NCI-H446 (cell line): ENCODE measurements around the gene MED29.
"Not testable (repeated sequence)": the region's sequence is repeated elsewhere in the genome, so short reads cannot be mapped to it uniquely, and the experiment has no call there.

Experiments
- DNase-seq, 2 experiments: peaks; one replicate each; lab custom pipeline; 2025; lab: John Stamatoyannopoulos, UW

The MED29 gene

GRCh38 chr19:39372047-39372802 lies 19.0 kb upstream of the MED29 start:
- no peak for DNase-seq

- DNase-seq = no peak
Observed at GRCh38 chr19:39372941-39373340, 18.2 kb upstream of the MED29 start.

DNA sequence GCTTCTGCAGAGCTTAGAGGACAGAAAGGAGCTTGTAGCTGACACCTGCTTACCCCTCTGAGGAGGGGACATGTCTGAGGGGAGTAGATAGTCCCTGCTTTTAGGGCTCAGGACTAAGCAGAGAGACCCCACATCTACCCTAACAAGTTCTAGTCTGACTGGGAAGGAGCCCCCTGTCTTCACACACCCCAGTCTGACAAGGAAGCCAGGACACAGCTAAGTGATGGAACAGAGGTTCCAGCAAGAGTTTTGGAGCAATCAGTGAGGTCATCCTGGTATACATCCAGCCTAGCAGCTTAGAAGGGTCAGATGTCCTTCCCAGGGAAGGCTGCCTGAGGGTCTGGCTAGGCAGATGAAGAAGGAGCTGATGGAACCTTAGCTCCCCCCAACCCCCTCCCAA lies 15.2 kb upstream of the MED29 start:
- no peak for DNase-seq

GRCh38 chr19:39377373-39378362 lies 13.5 kb upstream of the MED29 start:
- no peak for DNase-seq

GRCh38 chr19:39379366-39379765 lies 11.8 kb upstream of the MED29 start:
- not testable (repeated sequence) for DNase-seq

- no peak for DNase-seq
Observed at GRCh38 chr19:39379865-39380396, 11.2 kb upstream of the MED29 start.

DNA sequence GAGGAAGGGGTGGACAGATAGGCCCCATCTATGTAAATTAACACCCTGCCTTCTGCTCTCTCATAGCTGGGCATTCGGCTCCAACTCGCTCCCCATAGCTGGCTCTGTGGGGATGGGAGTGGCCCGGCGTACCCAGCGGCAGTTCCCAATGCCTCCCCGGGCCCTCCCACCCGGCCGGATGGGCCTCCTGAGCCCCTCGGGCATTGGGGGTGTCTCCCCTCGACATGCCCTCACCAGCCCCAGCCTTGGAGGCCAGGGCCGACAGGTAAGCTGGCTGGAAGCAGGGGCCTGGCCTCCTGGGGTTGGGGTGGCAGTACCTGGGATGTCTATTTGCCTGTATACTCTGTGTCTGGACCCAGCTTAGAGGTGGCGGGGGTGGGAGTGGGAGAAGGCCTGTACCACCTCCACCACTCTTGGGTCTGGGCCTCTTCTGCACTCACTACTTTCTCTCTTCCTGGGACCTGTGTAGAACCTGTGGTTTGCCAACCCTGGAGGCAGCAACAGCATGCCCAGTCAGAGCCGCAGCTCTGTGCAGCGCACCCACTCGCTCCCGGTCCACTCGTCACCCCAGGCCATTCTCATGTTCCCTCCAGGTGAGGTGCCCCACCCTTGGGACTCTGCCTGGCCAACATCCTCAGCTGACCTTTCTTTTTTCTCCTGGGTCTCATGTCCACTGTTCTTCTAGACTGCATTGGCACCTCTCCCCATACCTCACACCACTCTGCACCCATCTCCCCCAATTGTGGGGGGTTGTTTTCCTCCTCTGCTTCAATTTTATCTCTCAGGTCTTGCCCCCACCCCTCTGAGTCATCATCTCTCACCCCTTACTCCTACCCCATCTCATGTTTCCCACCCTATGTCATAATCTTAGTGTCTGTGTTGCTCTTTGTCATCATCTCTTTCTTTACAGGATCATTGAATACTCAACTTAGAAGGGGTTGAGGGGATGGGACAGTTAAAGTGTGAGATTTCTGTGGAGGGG lies 10.4 kb upstream of the MED29 start:
- DNase-seq = no peak

DNA sequence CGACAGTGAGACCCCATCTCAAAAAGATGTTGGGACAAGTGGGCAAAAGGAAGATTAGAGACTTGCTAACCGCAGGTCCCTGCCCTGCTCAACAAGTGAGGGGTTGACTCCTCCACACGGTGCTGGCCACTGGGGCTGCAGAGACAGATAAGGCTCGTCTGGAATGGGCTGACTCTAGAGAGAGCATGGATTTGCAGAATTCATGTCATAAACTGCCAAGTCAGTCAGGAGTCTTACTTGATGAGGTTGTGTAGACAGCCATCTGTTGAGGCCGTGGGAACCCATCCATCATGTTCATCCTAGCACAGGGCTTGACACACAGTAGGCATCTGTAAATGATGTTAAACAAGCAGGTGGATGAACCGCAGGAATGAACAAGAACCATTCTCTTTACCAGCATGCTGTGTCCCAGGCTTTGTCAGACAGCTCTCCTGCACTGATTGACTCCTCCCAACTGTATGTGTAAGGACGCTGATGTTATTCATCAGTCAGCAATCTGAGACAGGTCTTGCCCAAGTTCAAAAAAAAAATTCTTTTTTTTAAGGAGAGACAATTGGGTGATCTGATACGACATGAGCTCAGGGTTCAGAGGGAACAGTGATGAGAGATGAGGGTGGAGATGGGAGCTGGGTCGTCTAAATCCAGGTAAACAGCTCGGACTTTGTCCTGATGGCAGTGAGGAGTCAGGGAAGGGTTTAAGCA lies 9.1 kb upstream of the MED29 start:
- DNase-seq = no peak

DNA sequence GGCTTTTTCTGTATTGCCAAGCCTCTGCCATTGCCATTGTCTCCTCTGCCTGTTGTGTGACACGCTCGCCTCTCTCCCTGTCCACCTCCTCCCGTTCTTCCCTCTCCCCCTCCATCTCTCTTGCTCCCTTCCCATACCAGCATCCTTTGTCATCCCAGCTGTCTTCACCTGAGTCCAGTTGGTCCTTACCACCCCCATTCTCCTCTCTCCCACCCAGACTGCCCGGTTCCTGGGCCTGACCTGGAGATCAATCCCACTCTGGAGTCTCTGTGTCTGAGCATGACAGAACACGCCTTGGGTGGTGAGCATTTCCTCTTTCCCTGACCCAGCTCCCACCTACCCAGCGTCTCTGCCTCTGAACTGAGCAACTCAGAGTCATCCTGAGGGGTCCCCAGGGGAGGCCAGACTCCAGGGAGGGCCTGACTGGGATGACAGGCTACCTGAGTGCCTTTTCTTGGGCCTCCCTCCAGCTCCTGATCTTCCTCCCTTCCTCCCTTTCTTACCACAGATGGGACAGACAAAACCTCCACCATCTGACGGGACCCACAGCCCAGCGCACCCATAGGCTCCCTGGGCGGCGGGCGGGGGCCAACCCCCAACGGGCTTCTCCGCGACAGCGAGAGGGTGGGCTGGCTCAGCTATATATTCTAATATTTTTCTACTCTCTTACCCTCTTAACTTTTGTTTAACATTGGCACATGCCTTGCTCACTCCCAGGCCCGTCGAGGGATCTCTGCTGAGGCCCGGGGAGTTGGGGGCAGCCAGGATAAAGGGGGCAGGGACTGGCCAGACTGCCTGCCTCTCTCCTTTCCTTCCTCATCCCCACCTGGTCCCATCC lies 8.0 kb upstream of the MED29 start:
- DNase-seq = no peak

- no peak for DNase-seq
Observed at GRCh38 chr19:39384839-39385568, 6.2 kb upstream of the MED29 start.

- DNase-seq = no peak
Observed at GRCh38 chr19:39385629-39386411, 5.4 kb upstream of the MED29 start.

GRCh38 chr19:39386557-39386956 lies 4.6 kb upstream of the MED29 start:
- DNase-seq = no peak

DNA sequence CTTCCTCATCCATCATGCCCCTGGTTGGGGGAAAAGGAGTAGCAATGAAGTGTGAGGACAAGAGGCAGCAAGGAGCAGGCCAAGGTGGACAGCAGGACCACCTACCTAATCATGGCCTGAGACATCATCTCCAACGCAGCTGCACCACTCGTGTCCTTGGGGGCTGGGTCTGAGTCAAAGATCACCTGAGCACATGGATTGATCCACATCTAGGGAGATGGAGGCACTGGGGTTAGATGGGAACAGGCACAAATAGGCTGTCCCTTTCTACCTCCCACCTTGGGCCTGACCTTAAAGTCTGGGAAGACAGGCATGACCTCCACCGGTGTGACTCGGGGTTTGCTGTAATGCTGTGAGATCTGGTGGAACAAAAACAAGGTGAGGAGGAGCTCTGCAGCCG lies 2.5 kb upstream of the MED29 start:
- DNase-seq = no peak

DNA sequence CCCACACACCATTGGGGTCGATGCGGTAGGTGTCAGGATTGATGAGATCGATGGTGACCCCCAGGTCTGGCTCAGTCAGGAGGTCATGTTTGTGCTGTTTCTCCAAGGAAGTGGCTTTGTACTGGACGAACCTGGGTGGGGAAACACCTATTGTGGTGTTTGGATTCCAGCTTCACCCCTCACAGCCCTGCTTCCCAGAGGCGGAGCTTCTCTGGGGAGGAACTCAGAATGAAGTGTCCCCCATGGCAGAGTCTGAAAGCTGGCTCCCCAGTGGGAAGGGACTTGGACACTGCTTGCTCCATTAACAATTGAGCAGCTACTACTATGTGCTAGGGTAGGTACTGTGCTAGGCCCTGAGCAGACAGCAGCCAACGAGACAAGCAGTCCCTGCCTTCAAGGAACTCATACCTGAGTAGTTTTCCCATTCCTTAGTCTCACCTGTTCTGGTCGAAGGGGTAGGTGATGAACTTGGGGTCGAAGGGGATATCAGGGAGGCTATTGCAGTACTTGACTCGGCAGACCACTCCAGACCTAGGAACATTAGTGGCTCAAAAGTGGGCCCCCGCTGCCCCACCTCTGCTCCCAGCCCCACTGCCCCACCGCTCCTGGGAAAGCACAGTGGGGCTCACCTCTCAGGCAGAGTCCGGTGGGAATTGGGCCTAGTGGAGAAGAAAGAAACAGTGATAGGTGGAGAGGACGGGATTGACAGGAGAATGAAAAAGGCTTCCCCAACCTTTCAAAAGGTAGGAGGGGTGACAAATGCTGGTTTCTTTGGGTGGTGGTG lies 1.4 kb upstream of the MED29 start:
- no peak for DNase-seq

DNA sequence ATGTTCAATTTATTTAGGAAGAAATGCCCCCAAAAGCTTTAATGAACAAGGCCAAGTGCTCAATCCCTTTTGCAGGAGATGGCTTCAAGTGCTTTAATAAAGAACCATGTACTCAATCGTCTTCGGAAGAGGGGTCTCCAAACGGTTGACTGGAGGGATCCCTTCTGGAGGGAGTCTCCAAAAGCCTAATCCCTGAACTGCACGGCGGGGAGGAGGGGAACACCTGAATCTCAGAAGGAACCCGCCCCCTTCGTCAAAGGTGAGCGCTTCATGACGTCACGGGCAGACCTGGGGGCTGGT lies 777 bp upstream of the MED29 start:
- peak in 1 of 2 experiments; percentile 56 for DNase-seq

DNA sequence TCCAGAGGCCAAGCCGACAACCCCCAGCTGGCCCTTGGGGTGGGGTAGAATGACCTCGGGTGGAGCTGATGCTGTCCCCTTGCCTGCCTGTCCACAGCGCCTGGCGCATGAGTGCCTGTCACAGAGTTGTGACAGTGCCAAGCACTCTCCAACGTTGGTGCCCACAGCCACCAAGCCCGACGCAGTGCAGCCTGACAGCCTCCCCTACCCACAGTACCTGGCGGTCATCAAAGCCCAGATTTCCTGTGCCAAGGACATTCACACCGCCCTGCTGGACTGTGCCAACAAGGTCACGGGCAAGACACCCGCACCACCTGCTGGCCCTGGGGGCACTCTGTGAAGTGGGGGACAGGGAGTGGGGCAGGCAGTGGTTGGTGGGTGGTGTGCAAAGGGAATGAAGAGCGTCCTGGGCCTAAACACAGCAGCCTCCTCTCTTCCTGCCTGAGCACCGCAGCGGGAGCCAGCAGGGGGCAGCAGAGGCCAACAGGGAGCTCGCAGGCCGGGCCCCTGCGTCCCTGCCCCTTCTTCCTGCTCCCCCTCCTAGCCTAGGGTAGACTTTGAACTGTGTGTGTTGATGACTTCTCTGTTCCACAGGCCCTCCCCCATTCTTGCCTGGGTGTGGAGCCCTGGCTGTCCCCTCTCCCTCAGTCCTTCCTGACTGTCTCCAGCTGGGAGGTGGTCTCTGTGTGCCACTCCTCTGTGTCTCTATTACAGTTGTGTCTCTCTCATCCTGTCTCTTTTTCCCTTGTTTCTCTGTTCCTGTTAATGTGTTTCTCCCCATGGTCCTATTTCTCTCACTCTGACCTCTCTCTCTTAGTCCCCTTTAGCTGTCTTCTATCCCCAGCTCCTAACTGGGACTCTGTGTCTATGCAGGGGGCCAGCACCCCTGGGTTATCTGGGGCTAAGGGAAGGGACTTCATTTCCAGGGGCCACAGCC lies 6.5 kb downstream of the MED29 start:
- peak; percentile 31 to 75 for DNase-seq
